ENCODE measurements around the gene ST3GAL5. TPM values are rescaled to one million over a fixed set of nuclear protein-coding genes. Genes with fewer than 3 reads are reported as not detected.
A peak's percentile ranks its signal among the peaks of the same experiment; 100 is the strongest.

ST3GAL5 gene
- total and polyA plus RNA-seq, 12 donors = 25.6 to 172 (median 85.6) TPM

DNA sequence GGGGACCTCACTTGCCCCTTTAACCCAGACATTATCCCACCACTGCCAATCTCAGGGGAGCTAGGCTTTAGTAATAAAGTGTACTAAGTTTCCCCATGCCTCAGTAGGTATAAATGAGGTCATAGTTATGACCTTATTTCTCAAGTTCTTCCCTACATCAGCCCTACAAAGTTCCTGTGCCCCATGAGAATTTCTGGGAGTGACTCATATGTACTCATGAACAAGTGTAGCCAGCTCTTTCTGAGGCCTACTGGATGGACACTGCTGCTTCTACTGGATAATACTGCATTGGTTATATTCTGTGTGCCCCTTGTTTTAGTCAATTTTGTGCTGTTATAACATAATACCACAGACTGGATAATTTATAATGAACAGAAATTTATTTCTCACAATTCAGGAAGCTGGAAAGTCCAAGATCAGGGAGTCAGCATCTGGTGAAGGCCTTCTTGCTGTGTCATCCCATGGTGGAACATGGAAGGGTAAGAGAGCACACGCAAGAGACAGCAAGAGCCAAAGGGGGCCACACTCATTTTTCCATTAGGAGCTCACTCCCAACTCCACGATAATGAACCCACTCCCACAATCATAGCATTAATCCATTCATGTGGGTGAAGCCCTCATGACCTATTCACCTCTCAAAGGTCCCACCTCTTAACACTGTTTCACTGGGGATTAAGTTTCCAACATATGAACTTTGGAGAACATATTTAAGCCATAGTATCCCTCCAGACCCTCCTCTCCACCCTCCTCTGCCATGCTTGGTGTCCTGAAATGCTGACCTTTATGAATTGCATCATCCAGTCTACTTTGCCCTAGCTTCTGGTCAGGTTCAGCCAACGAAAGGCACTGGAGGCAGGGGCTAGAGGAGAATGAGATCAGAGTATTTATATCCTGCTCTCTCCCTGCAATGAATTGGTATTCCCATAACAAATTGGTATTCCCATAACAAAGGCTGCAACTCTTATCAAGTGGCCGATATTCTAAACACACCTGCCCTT, 25.4 kb upstream of the ST3GAL5 start:
- Histone ChIP-seq H3K27ac (peak overlapping the region in 2 of 5 donors; percentile 20 to 44), H3K4me1 (replicated peaks in 1 of 2) (peaks cover 28% of the 10 kb centered on the region in 2 donors), H3K27me3 (no peaks in the 10 kb centered on the region), H3K36me3 (replicated peaks in 1 of 2) (no peaks in the 10 kb centered on the region), H3K4me3 (no peak overlapping the region), H3K9me3 (replicated peaks in 1 of 3) (no peaks in the 10 kb centered on the region)
- TF ChIP-seq, protein P1, sequence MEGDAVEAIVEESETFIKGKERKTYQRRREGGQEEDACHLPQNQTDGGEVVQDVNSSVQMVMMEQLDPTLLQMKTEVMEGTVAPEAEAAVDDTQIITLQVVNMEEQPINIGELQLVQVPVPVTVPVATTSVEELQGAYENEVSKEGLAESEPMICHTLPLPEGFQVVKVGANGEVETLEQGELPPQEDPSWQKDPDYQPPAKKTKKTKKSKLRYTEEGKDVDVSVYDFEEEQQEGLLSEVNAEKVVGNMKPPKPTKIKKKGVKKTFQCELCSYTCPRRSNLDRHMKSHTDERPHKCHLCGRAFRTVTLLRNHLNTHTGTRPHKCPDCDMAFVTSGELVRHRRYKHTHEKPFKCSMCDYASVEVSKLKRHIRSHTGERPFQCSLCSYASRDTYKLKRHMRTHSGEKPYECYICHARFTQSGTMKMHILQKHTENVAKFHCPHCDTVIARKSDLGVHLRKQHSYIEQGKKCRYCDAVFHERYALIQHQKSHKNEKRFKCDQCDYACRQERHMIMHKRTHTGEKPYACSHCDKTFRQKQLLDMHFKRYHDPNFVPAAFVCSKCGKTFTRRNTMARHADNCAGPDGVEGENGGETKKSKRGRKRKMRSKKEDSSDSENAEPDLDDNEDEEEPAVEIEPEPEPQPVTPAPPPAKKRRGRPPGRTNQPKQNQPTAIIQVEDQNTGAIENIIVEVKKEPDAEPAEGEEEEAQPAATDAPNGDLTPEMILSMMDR (IDR thresholded peaks at IDR 0.05) = no peak
- no peak for TF ChIP-seq POLR2A (IDR thresholded peaks at IDR 0.05)
- WGBS, 4 donors = 65 to 81% (median 72%) methylated on average over 4 of the region's 4 CpGs
- intact Hi-C loops (cut with DNase I) = no loop called here
- no peak for DNase-seq

DNA sequence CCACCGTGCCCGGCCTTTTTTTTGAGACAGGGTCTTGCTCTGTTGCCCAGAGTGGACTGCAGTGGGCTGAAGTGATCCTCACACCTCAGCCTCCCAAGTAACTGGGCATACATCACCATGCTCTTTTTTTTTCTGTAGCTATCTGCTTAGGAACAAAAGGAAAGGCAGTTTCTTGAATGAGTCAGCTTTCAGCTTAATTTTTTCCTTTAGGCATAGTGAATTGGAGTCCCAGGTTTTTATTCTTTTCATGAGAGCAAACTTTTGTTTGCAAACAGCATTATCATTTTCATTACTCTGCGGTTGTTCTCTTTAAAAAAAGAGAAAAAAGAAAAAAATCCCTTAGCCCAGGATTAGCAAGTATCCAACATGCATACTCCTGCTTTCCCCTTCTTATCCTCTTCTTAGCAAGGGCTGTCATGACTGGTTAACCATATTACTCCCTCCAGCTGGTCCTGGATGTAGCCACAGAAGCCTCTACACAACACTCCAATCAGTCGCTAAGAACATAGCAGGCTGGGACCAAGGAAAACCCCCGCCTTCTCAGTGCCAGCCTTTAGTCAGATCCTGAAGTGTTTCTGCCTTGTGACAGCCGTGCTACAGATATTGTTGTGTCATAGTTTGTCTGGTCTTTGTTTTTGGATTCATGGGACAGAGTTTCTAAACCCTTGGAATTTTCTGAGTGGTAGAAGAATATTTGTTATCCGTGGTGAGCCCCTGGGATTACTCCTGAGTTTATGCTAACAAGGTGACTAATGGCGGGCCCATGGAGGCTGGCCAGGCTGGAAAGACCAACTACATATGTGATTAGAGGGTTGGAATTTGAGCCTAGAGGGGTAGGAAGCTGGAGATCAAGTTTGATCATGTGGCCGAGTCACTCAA, 23.3 kb upstream of the ST3GAL5 start:
- Histone ChIP-seq H3K4me1 (replicated peaks in 1 of 2) (peaks cover 28 to 35% of the 10 kb centered on the region in 2 donors), H3K27ac (peak overlapping the region; percentile 19 to 87 (median 78)), H3K4me3 (no peak overlapping the region), H3K36me3 (replicated peaks in 1 of 2) (no peaks in the 10 kb centered on the region), H3K9me3 (replicated peaks in 1 of 3) (no peaks in the 10 kb centered on the region), H3K27me3 (no peaks in the 10 kb centered on the region)
- peak in 4 of 7 donors; percentile 60 to 70 (median 64) for DNase-seq
- no peak for TF ChIP-seq POLR2A (IDR thresholded peaks at IDR 0.05)
- TF ChIP-seq, protein P1 (IDR thresholded peaks at IDR 0.05) = no peak
- intact Hi-C loops (cut with DNase I) = no loop called here
- WGBS, 4 donors = 62 to 71% (median 67%) methylated on average over 8 to 9 of the region's 9 CpGs

GRCh38 chr2:85911097-85911496, 22.3 kb upstream of the ST3GAL5 start:
- peak overlapping the region; percentile 19 to 87 (median 78) for H3K27ac ChIP-seq
- WGBS, 4 donors = 61 to 79% (median 66%) methylated on average over 6 of the region's 6 CpGs
- H3K4me3 ChIP-seq = no peak overlapping the region
- H3K9me3 ChIP-seq (replicated peaks in 1 of 3) = no peaks in the 10 kb centered on the region
- TF ChIP-seq, protein P1 (IDR thresholded peaks at IDR 0.05) = no peak
- no peak for TF ChIP-seq POLR2A (IDR thresholded peaks at IDR 0.05)
- no peaks in the 10 kb centered on the region for H3K36me3 ChIP-seq (replicated peaks in 1 of 2)
- no peaks in the 10 kb centered on the region for H3K27me3 ChIP-seq
- peaks cover 28 to 35% of the 10 kb centered on the region in 2 donors for H3K4me1 ChIP-seq (replicated peaks in 1 of 2)
- intact Hi-C loops (cut with DNase I) = no loop called here
- no peak for DNase-seq

- no peaks in the 10 kb centered on the region for H3K9me3 ChIP-seq (replicated peaks in 1 of 3)
- intact Hi-C loops (cut with DNase I) = no loop called here
- no peak for DNase-seq
- peak overlapping the region in 3 of 5 donors; percentile 31 to 85 (median 78) for H3K27ac ChIP-seq
- no peak overlapping the region for H3K4me3 ChIP-seq
- WGBS, 4 donors = 89 to 94% (median 91%) methylated on average over 3 of the region's 3 CpGs
- no peak for TF ChIP-seq POLR2A (IDR thresholded peaks at IDR 0.05)
- TF ChIP-seq, protein P1 (IDR thresholded peaks at IDR 0.05) = no peak
- H3K4me1 ChIP-seq (replicated peaks in 1 of 2) = peaks cover 43 to 47% of the 10 kb centered on the region in 2 donors
- no peaks in the 10 kb centered on the region for H3K36me3 ChIP-seq (replicated peaks in 1 of 2)
- no peaks in the 10 kb centered on the region for H3K27me3 ChIP-seq
These were observed 20.2 kb upstream of the ST3GAL5 start for GRCh38 chr2:85909005-85909404.

Data from adrenal gland (tissue), 12 donors.